Keratinocyte (primary cell): ENCODE measurements around the gene FHL3. TPM values are rescaled to one million over a fixed set of nuclear protein-coding genes. Genes with fewer than 3 reads are reported as not detected.

Experiments used
- DNase-seq: peaks from one replicate; pipeline ENCODE4 v3.0.0-alpha.2; 2011; ENCODE audit warnings: low read depth, missing footprints, low spot score
- FAIRE-seq: peaks from 2 replicates; lab custom pipeline; 2011; peaks lifted over from hg19 to GRCh38; lab: Jason Lieb, UNC
- H2AFZ ChIP-seq: 2 replicates; pipeline ENCODE4 v1.6.0; 2012; ENCODE audit warnings: low read length, control low read depth, inconsistent platforms; ENCODE audit not compliant: control insufficient read depth
- H3K27ac ChIP-seq: 2 replicates; pipeline ENCODE4 v1.5.1; 2011; ENCODE audit warnings: low read length; ENCODE audit not compliant: control insufficient read depth, insufficient read depth
- H3K27me3 ChIP-seq: 3 replicates; pipeline ENCODE4 v1.6.0; 2011; ENCODE audit warnings: low read length; ENCODE audit not compliant: control insufficient read depth, insufficient read depth; ENCODE audit errors: extremely low read depth
- H3K36me3 ChIP-seq, 2 experiments: 2 replicates in 1 of 2; 3 replicates in 1 of 2; pipeline ENCODE4 v1.5.1; 2011; ENCODE audit warnings: low read length in 2 of 2, mild to moderate bottlenecking in 1 of 2; ENCODE audit not compliant: control insufficient read depth in 2 of 2, insufficient read depth in 2 of 2; ENCODE audit errors: extremely low read depth in 1 of 2
- H3K4me1 ChIP-seq: 3 replicates; pipeline ENCODE4 v1.5.1; 2011; ENCODE audit warnings: low read length; ENCODE audit not compliant: control insufficient read depth, insufficient read depth; ENCODE audit errors: extremely low read depth
- H3K4me2 ChIP-seq: 3 replicates; pipeline ENCODE4 v1.6.0; 2011; ENCODE audit warnings: low read depth, low read length; ENCODE audit not compliant: control insufficient read depth, insufficient read depth; ENCODE audit errors: extremely low read depth
- H3K4me3 ChIP-seq, 3 experiments: fragments of 200-600 bp in 1 of 3; sonication (generic) in 1 of 3; 2 replicates in 2 of 3; 3 replicates in 1 of 3; pipeline ENCODE4 v1.5.1; 2011 to 2016; ENCODE audit warnings: low read length in 3 of 3, mild to moderate bottlenecking in 3 of 3, control low read depth in 2 of 3, inconsistent platforms in 1 of 3, low read depth in 1 of 3, mixed read lengths in 1 of 3, mixed run types in 1 of 3, moderate library complexity in 1 of 3; ENCODE audit not compliant: control insufficient read depth in 2 of 3, insufficient read depth in 2 of 3; ENCODE audit errors: extremely low read depth in 1 of 3
- H3K79me2 ChIP-seq: 2 replicates; pipeline ENCODE4 v1.6.0; 2012; ENCODE audit warnings: low read length; ENCODE audit not compliant: control insufficient read depth, insufficient read depth
- H3K9ac ChIP-seq: 3 replicates; pipeline ENCODE4 v1.6.0; 2011; ENCODE audit warnings: low read length; ENCODE audit not compliant: control insufficient read depth, insufficient read depth; ENCODE audit errors: extremely low read depth
- H3K9me1 ChIP-seq: 3 replicates; pipeline ENCODE4 v1.6.0; 2011; ENCODE audit warnings: low read length; ENCODE audit not compliant: control insufficient read depth, insufficient read depth; ENCODE audit errors: extremely low read depth
- H3K9me3 ChIP-seq: 2 replicates; pipeline ENCODE4 v1.5.1; 2012; ENCODE audit warnings: low read depth, low read length; ENCODE audit not compliant: control insufficient read depth
- H4K20me1 ChIP-seq: 3 replicates; pipeline ENCODE4 v1.6.0; 2011; ENCODE audit warnings: low read length; ENCODE audit not compliant: control insufficient read depth, insufficient read depth; ENCODE audit errors: extremely low read depth
- CTCF ChIP-seq, 3 experiments: IDR thresholded peaks in 1 of 3; conservative IDR thresholded peaks in 1 of 3; optimal IDR thresholded peaks in 1 of 3; 2 replicates in 2 of 3; 3 replicates in 1 of 3; pipeline versions ENCODE3 to v1.5.1; 2011; ENCODE audit warnings: low read length in 3 of 3, mild to moderate bottlenecking in 3 of 3, moderate library complexity in 2 of 3, control low read depth in 1 of 3, inconsistent platforms in 1 of 3; ENCODE audit not compliant: insufficient read depth in 2 of 3; ENCODE audit errors: extremely low read depth in 1 of 3
- EZH2 ChIP-seq: IDR thresholded peaks from one replicate; pipeline ENCODE4 v1.6.1; 2012; ENCODE audit warnings: inconsistent platforms, mild to moderate bottlenecking, low read length, moderate library complexity
- dilution Hi-C: fragments of 300-500 bp; cut with MboI; formaldehyde crosslinking; loops from one replicate; pipeline ENCODE4 v1.7.0; 2020; ENCODE audit warnings: low sequenced_read_pairs; ENCODE audit not compliant: extremely low pct_ligation_motif_present
- polyA plus RNA-seq, 5 experiments: library from polyadenylated mRNA; depleted of rRNA in 3 of 5; stranded (reverse) in 3 of 5; stranded (forward) in 1 of 5; unstranded in 1 of 5; fragments of >200 nt; gene quantifications; 1 replicate in 1 of 5; 2 replicates in 3 of 5; 3 replicates in 1 of 5; pipeline versions ENCODE4 v1.2.1 to v1.2.3, GENCODE V29; 2011 to 2012; ENCODE audit warnings: missing spikeins in 2 of 5, low read depth in 1 of 5, low replicate concordance in 1 of 5

The FHL3 gene
- polyA plus RNA-seq, 1 donor (not counting 4 experiments of a cell fraction or from before 2014, with no cell fraction given): 5.1 TPM

GRCh38 chr1:37955685-37956084 lies 49.6 kb downstream of the FHL3 start:
- no peak for TF ChIP-seq CTCF (optimal IDR thresholded peaks at IDR 0.05 in 1 of 3, IDR thresholded peaks at IDR 0.05 in 1 of 3, conservative IDR thresholded peaks at IDR 0.05 in 1 of 3; ENCODE audit: extremely low read depth in 1 of 3, insufficient read depth in 2 of 3, low read length in 3 of 3)
- TF ChIP-seq EZH2: no peak
- H3K4me2 ChIP-seq: no peak overlapping the region
- H3K9me3 ChIP-seq: no peaks in the 10 kb centered on the region
- no peak overlapping the region for H3K9ac ChIP-seq
- dilution Hi-C loops: no loop called here
- no peak for DNase-seq
- no peak for FAIRE-seq
- no peaks in the 10 kb centered on the region for H3K79me2 ChIP-seq
- H3K4me1 ChIP-seq: no peaks in the 10 kb centered on the region
- H3K36me3 ChIP-seq: peaks cover 11 to 23% of the 10 kb centered on the region in 2 experiments
- H3K27ac ChIP-seq: no peak overlapping the region
- no peaks in the 10 kb centered on the region for H3K9me1 ChIP-seq
- no peak overlapping the region for H2AFZ ChIP-seq
- no peak overlapping the region for H3K4me3 ChIP-seq
- no peaks in the 10 kb centered on the region for H4K20me1 ChIP-seq
- H3K27me3 ChIP-seq: no peaks in the 10 kb centered on the region

GRCh38 chr1:37954316-37954971 lies 50.9 kb downstream of the FHL3 start:
- no peaks in the 10 kb centered on the region for H3K9me1 ChIP-seq
- FAIRE-seq (no peak), DNase-seq (no peak)
- H3K79me2 ChIP-seq: no peaks in the 10 kb centered on the region
- H3K9me3 ChIP-seq: no peaks in the 10 kb centered on the region
- peaks cover 6 to 16% of the 10 kb centered on the region in 2 experiments for H3K36me3 ChIP-seq
- TF ChIP-seq CTCF (optimal IDR thresholded peaks at IDR 0.05 in 1 of 3, IDR thresholded peaks at IDR 0.05 in 1 of 3, conservative IDR thresholded peaks at IDR 0.05 in 1 of 3; ENCODE audit: extremely low read depth in 1 of 3, insufficient read depth in 2 of 3, low read length in 3 of 3) (no peak), EZH2 (no peak)
- H2AFZ ChIP-seq: no peak overlapping the region
- H3K27me3 ChIP-seq: no peaks in the 10 kb centered on the region
- H4K20me1 ChIP-seq: no peaks in the 10 kb centered on the region
- no peaks in the 10 kb centered on the region for H3K4me1 ChIP-seq
- H3K9ac ChIP-seq: no peak overlapping the region
- no peak overlapping the region for H3K4me3 ChIP-seq
- no peak overlapping the region for H3K27ac ChIP-seq
- no peak overlapping the region for H3K4me2 ChIP-seq
- dilution Hi-C loops: no loop called here
